Measurements from ENCODE around the gene LRP2. TPM values are rescaled to one million over a fixed set of nuclear protein-coding genes. Genes with fewer than 3 reads are reported as not detected.
"Not testable (repeated sequence)": the region's sequence is repeated elsewhere in the genome, so short reads cannot be mapped to it uniquely, and the experiment has no call there.

The LRP2 gene
- total RNA-seq, 1 experiment from 2014 or later, result not detected

DNA sequence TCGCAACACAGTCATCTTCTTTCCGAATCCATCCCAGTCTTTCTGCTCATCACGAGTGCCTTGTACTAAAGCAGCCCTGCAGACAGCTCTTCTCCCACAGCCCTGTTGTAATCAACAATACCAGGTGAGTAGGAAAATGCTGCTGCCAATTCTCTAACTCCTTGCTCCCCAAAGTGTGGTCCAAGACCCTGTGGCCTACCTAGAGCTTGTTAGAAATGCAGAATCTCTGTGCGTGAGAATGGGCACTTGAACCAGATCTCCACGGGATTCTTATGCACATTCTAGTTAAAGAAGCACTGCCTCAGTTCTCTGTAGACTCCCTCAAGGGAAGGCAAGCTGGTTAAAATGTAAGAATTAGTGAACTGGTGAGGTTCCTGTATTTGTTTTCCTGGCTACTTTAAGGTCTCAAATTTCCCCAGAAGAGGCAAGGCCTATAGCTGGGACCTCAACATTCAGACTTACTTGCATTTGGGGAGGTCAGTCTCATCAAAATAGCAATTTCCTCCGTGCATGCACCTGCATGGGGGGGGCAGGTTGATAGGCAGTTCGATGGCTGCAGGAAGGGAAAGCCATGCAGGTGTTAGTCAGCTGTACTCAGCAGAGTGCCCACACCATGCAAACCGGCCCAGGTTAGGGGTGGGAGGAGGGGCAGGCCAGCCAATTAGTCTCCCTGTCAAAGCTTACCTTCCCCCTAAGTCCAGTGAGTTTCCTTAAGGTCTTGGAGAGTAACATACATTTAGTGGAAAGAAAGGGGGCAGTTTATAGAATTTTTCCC lies 222.2 kb downstream of the LRP2 start:
- H3K27me3 ChIP-seq (ENCODE audit: low read length), result no peaks in the 10 kb centered on the region
- H3K9ac ChIP-seq (ENCODE audit: low read length), result no peak overlapping the region
- H4K20me1 ChIP-seq (ENCODE audit: insufficient read depth, low read depth, low read length), result no peaks in the 10 kb centered on the region
- no peak overlapping the region for H3K4me3 ChIP-seq (ENCODE audit: low read length)
- DNase-seq, result no peak
- peak overlapping the region; percentile 8 for H3K4me2 ChIP-seq (ENCODE audit: low read depth, low read length, poor library complexity, severe bottlenecking)
- H3K9me2 ChIP-seq (replicated peaks; ENCODE audit: insufficient read depth, low read length), result no peaks in the 10 kb centered on the region
- peaks cover 42% of the 10 kb centered on the region for H3K4me1 ChIP-seq (ENCODE audit: low read length)
- H3K36me3 ChIP-seq (ENCODE audit: insufficient read depth, low read length), result no peaks in the 10 kb centered on the region
- no peaks in the 10 kb centered on the region for H3K79me2 ChIP-seq (ENCODE audit: low read length)
- H3K9me3 ChIP-seq (ENCODE audit: low read length), result no peaks in the 10 kb centered on the region
- H3K27ac ChIP-seq (ENCODE audit: low read length), result peak overlapping the region; percentile 53
- H2AFZ ChIP-seq (ENCODE audit: low read length), result no peak overlapping the region

DNA sequence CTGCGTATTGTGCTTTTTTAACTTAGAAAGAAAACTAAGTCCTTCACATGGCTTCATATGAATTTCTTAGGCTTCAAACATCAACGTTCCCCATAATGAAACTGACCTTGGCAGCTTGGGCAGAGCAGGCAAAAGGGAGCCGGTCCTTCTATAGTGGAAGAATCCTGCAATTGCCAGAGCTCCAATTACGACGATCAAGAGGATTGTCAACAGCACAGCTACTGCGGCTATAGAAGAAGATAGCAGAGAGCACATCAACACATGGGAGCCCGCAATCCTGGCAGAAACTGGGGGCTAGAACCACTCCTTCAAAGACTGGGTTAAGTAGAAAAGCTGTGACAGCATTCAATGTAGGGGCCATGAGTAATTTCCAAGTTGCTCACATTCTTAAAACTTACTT lies 223.2 kb downstream of the LRP2 start:
- Histone ChIP-seq H3K27me3 (ENCODE audit: low read length) (no peaks in the 10 kb centered on the region), H3K9me2 (replicated peaks; ENCODE audit: insufficient read depth, low read length) (no peaks in the 10 kb centered on the region), H3K9me3 (ENCODE audit: low read length) (no peaks in the 10 kb centered on the region), H3K36me3 (ENCODE audit: insufficient read depth, low read length) (no peaks in the 10 kb centered on the region), H3K27ac (ENCODE audit: low read length) (no peak overlapping the region), H3K9ac (ENCODE audit: low read length) (no peak overlapping the region), H4K20me1 (ENCODE audit: insufficient read depth, low read depth, low read length) (no peaks in the 10 kb centered on the region), H3K79me2 (ENCODE audit: low read length) (no peaks in the 10 kb centered on the region), H3K4me1 (ENCODE audit: low read length) (peaks cover 34% of the 10 kb centered on the region), H2AFZ (ENCODE audit: low read length) (no peak overlapping the region), H3K4me2 (ENCODE audit: low read depth, low read length, poor library complexity, severe bottlenecking) (no peak overlapping the region), H3K4me3 (ENCODE audit: low read length) (no peak overlapping the region)
- no peak for DNase-seq

DNA sequence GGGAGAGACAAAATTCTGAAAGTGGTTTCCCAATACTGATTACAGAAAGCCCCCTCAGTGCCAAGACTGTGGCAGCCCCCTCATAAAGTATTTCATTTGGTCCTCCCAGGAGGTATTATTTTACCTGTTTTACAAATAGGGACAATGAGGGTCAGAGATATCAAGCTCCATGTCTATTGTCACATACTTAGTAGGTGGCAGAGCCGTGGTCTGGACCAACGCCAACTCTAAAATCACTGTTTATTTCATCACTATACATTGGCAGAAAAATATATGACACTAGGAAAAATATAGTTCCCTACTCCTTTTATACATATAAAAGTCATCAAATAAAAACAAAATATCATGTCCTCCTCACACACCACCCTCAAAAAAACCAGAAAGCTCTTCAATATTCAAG lies 224.4 kb downstream of the LRP2 start:
- H3K9me3 ChIP-seq (ENCODE audit: low read length), result no peaks in the 10 kb centered on the region
- H3K4me3 ChIP-seq (ENCODE audit: low read length), result no peak overlapping the region
- H3K79me2 ChIP-seq (ENCODE audit: low read length), result no peaks in the 10 kb centered on the region
- no peaks in the 10 kb centered on the region for H3K36me3 ChIP-seq (ENCODE audit: insufficient read depth, low read length)
- no peaks in the 10 kb centered on the region for H4K20me1 ChIP-seq (ENCODE audit: insufficient read depth, low read depth, low read length)
- peaks cover 25% of the 10 kb centered on the region for H3K4me1 ChIP-seq (ENCODE audit: low read length)
- no peak overlapping the region for H2AFZ ChIP-seq (ENCODE audit: low read length)
- H3K9me2 ChIP-seq (replicated peaks; ENCODE audit: insufficient read depth, low read length), result no peaks in the 10 kb centered on the region
- no peak overlapping the region for H3K9ac ChIP-seq (ENCODE audit: low read length)
- no peaks in the 10 kb centered on the region for H3K27me3 ChIP-seq (ENCODE audit: low read length)
- no peak overlapping the region for H3K27ac ChIP-seq (ENCODE audit: low read length)
- H3K4me2 ChIP-seq (ENCODE audit: low read depth, low read length, poor library complexity, severe bottlenecking), result no peak overlapping the region
- no peak for DNase-seq

DNA sequence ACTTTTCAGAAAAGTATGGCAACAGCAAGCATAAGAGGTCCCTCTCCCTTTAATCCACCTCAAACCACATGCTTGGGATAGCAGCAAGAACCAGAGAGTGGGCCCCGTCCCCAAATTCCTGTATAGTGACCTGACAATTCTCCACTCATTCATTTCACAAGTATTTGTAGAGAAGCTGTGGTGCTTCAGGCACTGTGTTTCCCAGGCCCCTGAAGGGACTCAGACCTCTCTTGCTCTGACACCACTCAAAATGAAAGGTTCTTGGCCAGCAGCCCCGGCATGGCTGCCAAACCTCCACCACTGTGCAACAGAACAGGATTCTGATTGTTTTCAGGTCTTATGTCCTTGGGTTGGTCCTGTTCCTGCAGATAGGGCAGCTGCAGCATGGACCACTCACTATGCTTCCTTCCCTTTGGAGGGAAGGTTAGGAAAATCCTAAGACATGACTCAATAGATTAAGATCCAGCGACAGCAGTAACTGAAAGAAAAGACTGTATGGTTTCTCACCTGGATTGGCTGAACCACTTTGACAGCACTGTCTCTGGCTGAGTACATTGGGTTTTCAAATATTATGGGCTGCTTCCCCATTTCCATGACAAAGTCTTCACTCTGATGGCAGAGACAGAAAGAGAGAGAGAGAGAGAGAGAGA lies 225.3 kb downstream of the LRP2 start:
- Histone ChIP-seq H3K79me2 (ENCODE audit: low read length) (no peaks in the 10 kb centered on the region), H3K27ac (ENCODE audit: low read length) (no peak overlapping the region), H3K4me1 (ENCODE audit: low read length) (peaks cover 18% of the 10 kb centered on the region), H3K27me3 (ENCODE audit: low read length) (no peaks in the 10 kb centered on the region), H3K9ac (ENCODE audit: low read length) (no peak overlapping the region), H3K36me3 (ENCODE audit: insufficient read depth, low read length) (no peaks in the 10 kb centered on the region), H3K9me3 (ENCODE audit: low read length) (no peaks in the 10 kb centered on the region), H3K9me2 (replicated peaks; ENCODE audit: insufficient read depth, low read length) (no peaks in the 10 kb centered on the region), H4K20me1 (ENCODE audit: insufficient read depth, low read depth, low read length) (no peaks in the 10 kb centered on the region), H3K4me2 (ENCODE audit: low read depth, low read length, poor library complexity, severe bottlenecking) (no peak overlapping the region), H2AFZ (ENCODE audit: low read length) (no peak overlapping the region), H3K4me3 (ENCODE audit: low read length) (no peak overlapping the region)
- no peak for DNase-seq

DNA sequence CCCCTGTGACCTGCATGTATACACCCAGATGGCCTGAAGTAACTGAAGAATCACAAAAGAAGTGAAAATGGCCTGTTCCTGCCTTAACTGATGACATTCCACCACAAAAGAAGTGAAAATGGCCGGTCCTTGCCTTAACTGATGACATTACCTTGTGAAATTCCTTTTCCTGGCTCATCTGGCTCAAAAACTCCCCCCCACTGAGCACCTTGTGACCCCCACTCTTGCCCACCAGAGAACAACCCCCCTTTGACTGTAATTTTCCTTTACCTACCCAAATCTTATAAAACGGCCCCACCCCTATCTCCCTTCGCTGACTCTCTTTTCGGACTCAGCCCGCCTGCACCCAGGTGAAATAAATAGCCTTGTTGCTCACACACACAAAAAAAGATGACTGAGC lies 225.9 kb downstream of the LRP2 start:
- H2AFZ ChIP-seq (ENCODE audit: low read length); H3K27ac ChIP-seq (ENCODE audit: low read length); H3K36me3 ChIP-seq (ENCODE audit: insufficient read depth, low read length); DNase-seq; H3K9ac ChIP-seq (ENCODE audit: low read length); H3K4me2 ChIP-seq (ENCODE audit: low read depth, low read length, poor library complexity, severe bottlenecking); H3K4me3 ChIP-seq (ENCODE audit: low read length); H4K20me1 ChIP-seq (ENCODE audit: insufficient read depth, low read depth, low read length); H3K9me2 ChIP-seq (replicated peaks; ENCODE audit: insufficient read depth, low read length); H3K9me3 ChIP-seq (ENCODE audit: low read length); H3K27me3 ChIP-seq (ENCODE audit: low read length); H3K79me2 ChIP-seq (ENCODE audit: low read length): not testable (repeated sequence)
- peaks cover 16% of the 10 kb centered on the region for H3K4me1 ChIP-seq (ENCODE audit: low read length)

DNA sequence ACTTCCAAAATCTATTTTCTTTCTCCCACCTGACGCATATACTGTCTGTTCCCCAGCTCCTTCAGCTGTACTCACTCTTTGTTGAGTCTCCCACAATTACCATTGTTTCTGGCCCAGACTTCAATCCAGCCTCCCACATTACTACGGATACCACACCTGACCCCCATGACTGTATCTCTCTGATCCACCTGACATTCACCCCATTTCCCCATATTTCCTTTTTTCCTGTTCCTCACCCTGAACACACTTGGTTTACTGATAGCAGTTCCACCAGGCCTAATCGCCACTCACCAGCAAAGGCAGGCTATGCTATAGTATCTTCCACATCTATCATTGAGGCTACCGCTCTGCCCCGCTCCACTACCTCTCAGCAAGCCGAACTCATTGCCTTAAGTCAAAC lies 228.1 kb downstream of the LRP2 start:
- not testable (repeated sequence) for H3K9ac ChIP-seq (ENCODE audit: low read length); H3K27ac ChIP-seq (ENCODE audit: low read length); H3K9me3 ChIP-seq (ENCODE audit: low read length); H3K4me2 ChIP-seq (ENCODE audit: low read depth, low read length, poor library complexity, severe bottlenecking); H4K20me1 ChIP-seq (ENCODE audit: insufficient read depth, low read depth, low read length); H3K27me3 ChIP-seq (ENCODE audit: low read length); H2AFZ ChIP-seq (ENCODE audit: low read length); H3K4me1 ChIP-seq (ENCODE audit: low read length); H3K4me3 ChIP-seq (ENCODE audit: low read length); H3K36me3 ChIP-seq (ENCODE audit: insufficient read depth, low read length); DNase-seq; H3K79me2 ChIP-seq (ENCODE audit: low read length); H3K9me2 ChIP-seq (replicated peaks; ENCODE audit: insufficient read depth, low read length)

DNA sequence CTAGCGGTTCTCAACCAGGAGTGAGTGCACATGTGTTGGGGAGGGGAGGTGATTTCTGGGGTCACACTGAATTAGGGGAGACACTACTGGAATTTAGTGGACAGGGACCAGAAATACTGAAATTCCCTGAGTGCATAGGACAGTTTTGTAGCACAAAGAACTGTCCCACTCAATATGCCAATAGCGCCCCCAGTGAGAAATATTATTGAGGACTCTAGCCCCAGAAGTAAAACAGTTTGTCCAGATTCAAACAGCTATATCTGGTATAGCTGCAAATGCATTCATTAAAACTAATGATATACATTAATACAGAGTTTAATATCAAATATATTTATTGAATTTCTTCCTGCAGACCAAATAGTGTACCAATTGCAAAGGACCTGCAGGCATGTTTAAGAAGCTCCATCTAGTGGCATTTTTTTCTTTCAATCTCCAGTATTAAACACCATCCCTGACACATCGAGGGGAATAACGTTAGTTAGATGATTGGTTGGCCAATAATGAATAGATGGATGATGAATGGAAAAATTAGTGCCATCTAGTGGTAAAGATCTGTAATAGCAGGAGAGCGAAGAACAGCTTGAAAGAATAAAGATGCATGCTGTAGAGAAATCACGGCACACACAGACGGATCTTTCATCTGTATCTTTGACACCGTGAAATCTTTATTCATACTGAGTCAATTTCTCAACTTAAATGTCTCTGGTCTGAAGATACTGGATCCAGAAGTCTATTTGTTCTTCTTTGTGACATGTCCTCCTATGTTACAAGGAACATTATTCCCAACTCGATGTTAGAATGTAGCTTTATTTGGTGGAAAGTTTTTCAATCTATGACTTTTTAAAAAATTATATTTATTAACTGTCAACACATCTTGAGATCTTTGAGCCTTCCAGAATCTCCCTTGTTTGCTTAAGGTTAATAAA lies 230.5 kb downstream of the LRP2 start:
- H3K36me3 ChIP-seq (ENCODE audit: insufficient read depth, low read length), result no peaks in the 10 kb centered on the region
- no peak overlapping the region for H3K27ac ChIP-seq (ENCODE audit: low read length)
- H2AFZ ChIP-seq (ENCODE audit: low read length), result no peak overlapping the region
- no peaks in the 10 kb centered on the region for H3K9me2 ChIP-seq (replicated peaks; ENCODE audit: insufficient read depth, low read length)
- no peak overlapping the region for H3K4me2 ChIP-seq (ENCODE audit: low read depth, low read length, poor library complexity, severe bottlenecking)
- H3K27me3 ChIP-seq (ENCODE audit: low read length), result no peaks in the 10 kb centered on the region
- no peaks in the 10 kb centered on the region for H3K79me2 ChIP-seq (ENCODE audit: low read length)
- peak; percentile 78 for DNase-seq
- H3K4me3 ChIP-seq (ENCODE audit: low read length), result no peak overlapping the region
- H3K9ac ChIP-seq (ENCODE audit: low read length), result no peak overlapping the region
- H3K4me1 ChIP-seq (ENCODE audit: low read length), result no peaks in the 10 kb centered on the region
- H3K9me3 ChIP-seq (ENCODE audit: low read length), result no peaks in the 10 kb centered on the region
- H4K20me1 ChIP-seq (ENCODE audit: insufficient read depth, low read depth, low read length), result no peaks in the 10 kb centered on the region

DNA sequence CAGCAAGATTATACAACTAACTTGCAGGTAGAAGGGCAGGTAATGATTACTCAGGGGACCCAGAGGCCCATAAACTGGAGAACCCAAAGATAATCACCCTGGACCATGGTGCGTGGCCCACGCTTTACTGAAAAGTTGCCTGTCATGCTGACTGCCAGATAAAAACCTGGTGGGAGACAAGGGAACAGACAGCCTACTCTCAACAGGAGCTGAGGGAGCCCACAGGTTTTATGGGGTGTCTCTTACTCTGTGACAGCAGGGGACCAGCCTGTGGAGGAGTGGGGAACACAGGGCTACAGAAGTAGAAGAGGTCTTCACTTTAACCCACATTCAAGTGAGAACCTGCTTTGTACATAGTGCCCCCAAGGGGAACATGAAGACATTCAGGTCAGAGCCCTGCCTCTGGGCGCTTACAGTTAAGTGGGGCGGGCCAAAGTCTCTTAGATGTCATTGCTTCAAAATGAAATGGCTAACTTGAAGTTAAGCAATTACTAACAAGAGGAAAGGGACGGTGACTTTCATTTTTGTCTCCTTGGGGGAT lies 232.6 kb downstream of the LRP2 start:
- DNase-seq, result no peak
- no peaks in the 10 kb centered on the region for H3K4me1 ChIP-seq (ENCODE audit: low read length)
- no peaks in the 10 kb centered on the region for H3K27me3 ChIP-seq (ENCODE audit: low read length)
- no peak overlapping the region for H2AFZ ChIP-seq (ENCODE audit: low read length)
- no peak overlapping the region for H3K27ac ChIP-seq (ENCODE audit: low read length)
- no peaks in the 10 kb centered on the region for H3K9me2 ChIP-seq (replicated peaks; ENCODE audit: insufficient read depth, low read length)
- no peak overlapping the region for H3K4me3 ChIP-seq (ENCODE audit: low read length)
- no peaks in the 10 kb centered on the region for H3K79me2 ChIP-seq (ENCODE audit: low read length)
- no peaks in the 10 kb centered on the region for H3K9me3 ChIP-seq (ENCODE audit: low read length)
- H3K36me3 ChIP-seq (ENCODE audit: insufficient read depth, low read length), result no peaks in the 10 kb centered on the region
- no peak overlapping the region for H3K9ac ChIP-seq (ENCODE audit: low read length)
- H4K20me1 ChIP-seq (ENCODE audit: insufficient read depth, low read depth, low read length), result no peaks in the 10 kb centered on the region
- no peak overlapping the region for H3K4me2 ChIP-seq (ENCODE audit: low read depth, low read length, poor library complexity, severe bottlenecking)
